ENCODE measurements around the gene HDAC10. TPM values are rescaled to one million over a fixed set of nuclear protein-coding genes. Genes with fewer than 3 reads are reported as not detected.

The HDAC10 gene
- total and polyA plus RNA-seq, 2 experiments from 2014 or later = 23.8 to 30.2 TPM

GRCh38 chr22:50264104-50264745 lies 13.2 kb upstream of the HDAC10 start:
- no peak overlapping the region for H3K27ac ChIP-seq
- no peak overlapping the region for H3K4me3 ChIP-seq
- H3K9me3 ChIP-seq (ENCODE audit: low read depth) = no peaks in the 10 kb centered on the region
- no peak overlapping the region for H3K4me2 ChIP-seq
- peaks cover 19% of the 10 kb centered on the region for H3K27me3 ChIP-seq
- H4K20me1 ChIP-seq (ENCODE audit: insufficient read depth, poor library complexity, severe bottlenecking) = no peaks in the 10 kb centered on the region
- peaks cover 8% of the 10 kb centered on the region for H3K4me1 ChIP-seq (ENCODE audit: insufficient read depth)
- no peaks in the 10 kb centered on the region for H3K36me3 ChIP-seq (replicated peaks; ENCODE audit: insufficient read depth, low read depth)
- H3K9me2 ChIP-seq (replicated peaks; ENCODE audit: insufficient read depth) = no peaks in the 10 kb centered on the region
- no peaks in the 10 kb centered on the region for H3K79me2 ChIP-seq
- TF ChIP-seq CTCF (IDR thresholded peaks at IDR 0.05; ENCODE audit: poor library complexity) = no peak
- TF ChIP-seq EZH2 (IDR thresholded peaks at IDR 0.05; ENCODE audit: borderline replicate concordance) = no peak
- no peak for TF ChIP-seq EZH2phosphoT487 (IDR thresholded peaks at IDR 0.05; ENCODE audit: low read depth, severe bottlenecking, unreplicated experiment)
- WGBS (ENCODE audit: low lambda C conversion rate, missing lambda C conversion rate) = 86% methylated on average over 15 of the region's 15 CpGs
- DNase-seq (ENCODE audit: low spot score) = no peak
- H2AFZ ChIP-seq = no peak overlapping the region

DNA sequence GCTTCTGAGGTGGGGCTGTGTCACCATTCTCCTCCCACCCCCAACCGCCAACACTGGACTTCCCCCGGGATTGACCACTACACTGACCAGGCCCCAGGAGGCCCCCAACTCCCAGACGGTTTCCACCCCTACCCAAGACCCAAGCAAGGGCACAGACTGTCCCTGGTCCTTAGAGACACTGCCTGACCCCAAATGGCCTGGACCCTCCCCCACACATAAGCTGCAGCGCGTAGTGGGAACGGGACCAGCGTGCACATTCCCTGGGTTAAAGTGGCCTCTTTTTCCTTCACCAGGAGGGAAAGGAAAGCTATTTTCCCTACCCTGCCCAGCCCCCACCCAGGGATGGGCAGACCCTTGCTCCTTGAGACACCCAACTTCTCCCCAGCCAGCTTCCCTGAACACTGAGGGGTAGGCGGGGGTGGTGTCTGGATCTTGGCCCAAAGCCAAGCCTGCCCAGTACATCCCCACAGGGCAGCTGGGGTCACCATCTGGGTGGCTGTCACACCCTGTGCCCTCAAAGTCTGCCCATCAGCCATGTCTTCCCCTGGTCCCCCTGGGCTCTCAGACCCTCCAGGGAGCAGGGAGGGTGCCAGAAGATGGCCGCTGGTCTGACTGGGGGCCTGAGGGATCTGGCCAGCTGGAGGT lies 12.0 kb upstream of the HDAC10 start:
- H3K27me3 ChIP-seq = peaks cover 8% of the 10 kb centered on the region
- DNase-seq (ENCODE audit: low spot score) = no peak
- no peak overlapping the region for H3K27ac ChIP-seq
- TF ChIP-seq EZH2phosphoT487 (IDR thresholded peaks at IDR 0.05; ENCODE audit: low read depth, severe bottlenecking, unreplicated experiment) = no peak
- no peak for TF ChIP-seq EZH2 (IDR thresholded peaks at IDR 0.05; ENCODE audit: borderline replicate concordance)
- no peak for TF ChIP-seq CTCF (IDR thresholded peaks at IDR 0.05; ENCODE audit: poor library complexity)
- H4K20me1 ChIP-seq (ENCODE audit: insufficient read depth, poor library complexity, severe bottlenecking) = no peaks in the 10 kb centered on the region
- H3K4me3 ChIP-seq = no peak overlapping the region
- 77% methylated on average over 8 of the region's 9 CpGs for WGBS (ENCODE audit: low lambda C conversion rate, missing lambda C conversion rate)
- H3K9me2 ChIP-seq (replicated peaks; ENCODE audit: insufficient read depth) = no peaks in the 10 kb centered on the region
- H2AFZ ChIP-seq = no peak overlapping the region
- H3K9me3 ChIP-seq (ENCODE audit: low read depth) = no peaks in the 10 kb centered on the region
- H3K79me2 ChIP-seq = no peaks in the 10 kb centered on the region
- peaks cover 7% of the 10 kb centered on the region for H3K4me1 ChIP-seq (ENCODE audit: insufficient read depth)
- H3K36me3 ChIP-seq (replicated peaks; ENCODE audit: insufficient read depth, low read depth) = no peaks in the 10 kb centered on the region
- H3K4me2 ChIP-seq = no peak overlapping the region

- TF ChIP-seq EZH2phosphoT487 (IDR thresholded peaks at IDR 0.05; ENCODE audit: low read depth, severe bottlenecking, unreplicated experiment) = no peak
- TF ChIP-seq EZH2 (IDR thresholded peaks at IDR 0.05; ENCODE audit: borderline replicate concordance) = no peak
- no peak for TF ChIP-seq CTCF (IDR thresholded peaks at IDR 0.05; ENCODE audit: poor library complexity)
- H3K27me3 ChIP-seq = peaks cover 6% of the 10 kb centered on the region
- H3K27ac ChIP-seq = no peak overlapping the region
- H2AFZ ChIP-seq = no peak overlapping the region
- DNase-seq (ENCODE audit: low spot score) = no peak
- peak overlapping the region; percentile 93 for H3K4me2 ChIP-seq
- H3K4me3 ChIP-seq = no peak overlapping the region
- H3K4me1 ChIP-seq (ENCODE audit: insufficient read depth) = peaks cover 2% of the 10 kb centered on the region
- WGBS (ENCODE audit: low lambda C conversion rate, missing lambda C conversion rate) = 68% methylated on average over 7 of the region's 7 CpGs
- H4K20me1 ChIP-seq (ENCODE audit: insufficient read depth, poor library complexity, severe bottlenecking) = no peaks in the 10 kb centered on the region
- no peaks in the 10 kb centered on the region for H3K9me3 ChIP-seq (ENCODE audit: low read depth)
- no peaks in the 10 kb centered on the region for H3K9me2 ChIP-seq (replicated peaks; ENCODE audit: insufficient read depth)
- no peaks in the 10 kb centered on the region for H3K79me2 ChIP-seq
- H3K36me3 ChIP-seq (replicated peaks; ENCODE audit: insufficient read depth, low read depth) = no peaks in the 10 kb centered on the region
Measured at GRCh38 chr22:50262460-50262911, 11.4 kb upstream of the HDAC10 start.
